ENCODE results near the gene GALNT18. TPM values are rescaled to one million over a fixed set of nuclear protein-coding genes. Genes with fewer than 3 reads are reported as not detected.

GALNT18 gene
- total and polyA plus RNA-seq, 2 experiments from 2014 or later, result 4.3 to 10.8 TPM

DNA sequence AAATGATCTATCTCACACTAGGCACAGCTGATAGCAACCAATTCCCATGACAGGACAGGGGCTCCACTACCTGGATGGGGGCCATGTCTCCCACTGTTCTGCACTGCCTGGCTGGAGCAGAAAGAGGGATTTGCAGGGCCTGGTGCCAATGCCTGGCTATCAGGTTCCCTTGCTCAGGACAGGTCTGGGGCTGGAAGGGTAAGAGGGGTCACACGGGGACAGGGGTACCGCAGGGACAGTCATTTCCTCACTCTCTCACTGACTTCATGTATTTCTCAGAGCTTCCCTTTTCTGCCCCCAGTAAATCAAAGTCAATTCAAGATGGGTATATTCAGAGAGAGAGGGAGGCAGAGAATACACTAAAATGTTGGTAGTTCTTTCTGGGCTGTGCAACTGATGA is 149.7 kb downstream of the GALNT18 start:
- Histone ChIP-seq H3K4me1 (ENCODE audit: insufficient read depth) (peaks cover 10% of the 10 kb centered on the region), H2AFZ (no peak overlapping the region), H4K20me1 (replicated peaks; ENCODE audit: insufficient read depth) (no peaks in the 10 kb centered on the region; the same call in 1 of the 2 replicates), H3K4me3 (no peak overlapping the region), H3F3A (replicated peaks; ENCODE audit: low read depth) (no peaks in the 10 kb centered on the region), H3K36me3 (ENCODE audit: insufficient read depth) (no peaks in the 10 kb centered on the region), H3K27me3 (ENCODE audit: insufficient read depth) (no peaks in the 10 kb centered on the region), H3K9me2 (ENCODE audit: insufficient read depth) (no peaks in the 10 kb centered on the region), H3K27ac (ENCODE audit: low read depth) (no peak overlapping the region), H3K4me2 (no peak overlapping the region), H3K79me2 (replicated peaks; ENCODE audit: insufficient read depth) (no peaks in the 10 kb centered on the region)
- no peaks in the 10 kb centered on the region for H3K36me3 Mint-ChIP-seq (ENCODE audit: low read depth)
- no peaks in the 10 kb centered on the region for H3K9me3 Mint-ChIP-seq
- H3K27me3 Mint-ChIP-seq (ENCODE audit: insufficient read depth, low read depth, poor library complexity), result peaks cover 5% of the 10 kb centered on the region
- H3K4me3 Mint-ChIP-seq, result no peak overlapping the region
- DNase-seq (ENCODE audit: low spot score) (no peak), ATAC-seq (no peak)
- no peak overlapping the region for H3K27ac Mint-ChIP-seq
- H3K4me1 Mint-ChIP-seq, result peaks cover 8% of the 10 kb centered on the region
- TF ChIP-seq, protein P1, sequence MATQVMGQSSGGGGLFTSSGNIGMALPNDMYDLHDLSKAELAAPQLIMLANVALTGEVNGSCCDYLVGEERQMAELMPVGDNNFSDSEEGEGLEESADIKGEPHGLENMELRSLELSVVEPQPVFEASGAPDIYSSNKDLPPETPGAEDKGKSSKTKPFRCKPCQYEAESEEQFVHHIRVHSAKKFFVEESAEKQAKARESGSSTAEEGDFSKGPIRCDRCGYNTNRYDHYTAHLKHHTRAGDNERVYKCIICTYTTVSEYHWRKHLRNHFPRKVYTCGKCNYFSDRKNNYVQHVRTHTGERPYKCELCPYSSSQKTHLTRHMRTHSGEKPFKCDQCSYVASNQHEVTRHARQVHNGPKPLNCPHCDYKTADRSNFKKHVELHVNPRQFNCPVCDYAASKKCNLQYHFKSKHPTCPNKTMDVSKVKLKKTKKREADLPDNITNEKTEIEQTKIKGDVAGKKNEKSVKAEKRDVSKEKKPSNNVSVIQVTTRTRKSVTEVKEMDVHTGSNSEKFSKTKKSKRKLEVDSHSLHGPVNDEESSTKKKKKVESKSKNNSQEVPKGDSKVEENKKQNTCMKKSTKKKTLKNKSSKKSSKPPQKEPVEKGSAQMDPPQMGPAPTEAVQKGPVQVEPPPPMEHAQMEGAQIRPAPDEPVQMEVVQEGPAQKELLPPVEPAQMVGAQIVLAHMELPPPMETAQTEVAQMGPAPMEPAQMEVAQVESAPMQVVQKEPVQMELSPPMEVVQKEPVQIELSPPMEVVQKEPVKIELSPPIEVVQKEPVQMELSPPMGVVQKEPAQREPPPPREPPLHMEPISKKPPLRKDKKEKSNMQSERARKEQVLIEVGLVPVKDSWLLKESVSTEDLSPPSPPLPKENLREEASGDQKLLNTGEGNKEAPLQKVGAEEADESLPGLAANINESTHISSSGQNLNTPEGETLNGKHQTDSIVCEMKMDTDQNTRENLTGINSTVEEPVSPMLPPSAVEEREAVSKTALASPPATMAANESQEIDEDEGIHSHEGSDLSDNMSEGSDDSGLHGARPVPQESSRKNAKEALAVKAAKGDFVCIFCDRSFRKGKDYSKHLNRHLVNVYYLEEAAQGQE (IDR thresholded peaks at IDR 0.05; ENCODE audit: unreplicated experiment), result no peak
- TF ChIP-seq STAT1 (IDR thresholded peaks at IDR 0.05; ENCODE audit: unreplicated experiment) (no peak), EZH2 (IDR thresholded peaks at IDR 0.05; ENCODE audit: low read depth, unreplicated experiment) (no peak), EZH2phosphoT487 (IDR thresholded peaks at IDR 0.05; ENCODE audit: unreplicated experiment) (no peak), POLR2AphosphoS5 (IDR thresholded peaks at IDR 0.05; ENCODE audit: low read depth) (no peak), CREB1 (CRISPR knock-in tag; IDR thresholded peaks at IDR 0.05; ENCODE audit: low read depth) (no peak), JUNB (IDR thresholded peaks at IDR 0.05; ENCODE audit: unreplicated experiment) (no peak), ZNF114 (CRISPR knock-in tag; IDR thresholded peaks at IDR 0.05) (no peak), NANOG (IDR thresholded peaks at IDR 0.05; ENCODE audit: borderline replicate concordance) (no peak), ZNF331 (CRISPR knock-in tag; IDR thresholded peaks at IDR 0.05; ENCODE audit: low read depth) (no peak)
- TF ChIP-seq, protein P2, sequence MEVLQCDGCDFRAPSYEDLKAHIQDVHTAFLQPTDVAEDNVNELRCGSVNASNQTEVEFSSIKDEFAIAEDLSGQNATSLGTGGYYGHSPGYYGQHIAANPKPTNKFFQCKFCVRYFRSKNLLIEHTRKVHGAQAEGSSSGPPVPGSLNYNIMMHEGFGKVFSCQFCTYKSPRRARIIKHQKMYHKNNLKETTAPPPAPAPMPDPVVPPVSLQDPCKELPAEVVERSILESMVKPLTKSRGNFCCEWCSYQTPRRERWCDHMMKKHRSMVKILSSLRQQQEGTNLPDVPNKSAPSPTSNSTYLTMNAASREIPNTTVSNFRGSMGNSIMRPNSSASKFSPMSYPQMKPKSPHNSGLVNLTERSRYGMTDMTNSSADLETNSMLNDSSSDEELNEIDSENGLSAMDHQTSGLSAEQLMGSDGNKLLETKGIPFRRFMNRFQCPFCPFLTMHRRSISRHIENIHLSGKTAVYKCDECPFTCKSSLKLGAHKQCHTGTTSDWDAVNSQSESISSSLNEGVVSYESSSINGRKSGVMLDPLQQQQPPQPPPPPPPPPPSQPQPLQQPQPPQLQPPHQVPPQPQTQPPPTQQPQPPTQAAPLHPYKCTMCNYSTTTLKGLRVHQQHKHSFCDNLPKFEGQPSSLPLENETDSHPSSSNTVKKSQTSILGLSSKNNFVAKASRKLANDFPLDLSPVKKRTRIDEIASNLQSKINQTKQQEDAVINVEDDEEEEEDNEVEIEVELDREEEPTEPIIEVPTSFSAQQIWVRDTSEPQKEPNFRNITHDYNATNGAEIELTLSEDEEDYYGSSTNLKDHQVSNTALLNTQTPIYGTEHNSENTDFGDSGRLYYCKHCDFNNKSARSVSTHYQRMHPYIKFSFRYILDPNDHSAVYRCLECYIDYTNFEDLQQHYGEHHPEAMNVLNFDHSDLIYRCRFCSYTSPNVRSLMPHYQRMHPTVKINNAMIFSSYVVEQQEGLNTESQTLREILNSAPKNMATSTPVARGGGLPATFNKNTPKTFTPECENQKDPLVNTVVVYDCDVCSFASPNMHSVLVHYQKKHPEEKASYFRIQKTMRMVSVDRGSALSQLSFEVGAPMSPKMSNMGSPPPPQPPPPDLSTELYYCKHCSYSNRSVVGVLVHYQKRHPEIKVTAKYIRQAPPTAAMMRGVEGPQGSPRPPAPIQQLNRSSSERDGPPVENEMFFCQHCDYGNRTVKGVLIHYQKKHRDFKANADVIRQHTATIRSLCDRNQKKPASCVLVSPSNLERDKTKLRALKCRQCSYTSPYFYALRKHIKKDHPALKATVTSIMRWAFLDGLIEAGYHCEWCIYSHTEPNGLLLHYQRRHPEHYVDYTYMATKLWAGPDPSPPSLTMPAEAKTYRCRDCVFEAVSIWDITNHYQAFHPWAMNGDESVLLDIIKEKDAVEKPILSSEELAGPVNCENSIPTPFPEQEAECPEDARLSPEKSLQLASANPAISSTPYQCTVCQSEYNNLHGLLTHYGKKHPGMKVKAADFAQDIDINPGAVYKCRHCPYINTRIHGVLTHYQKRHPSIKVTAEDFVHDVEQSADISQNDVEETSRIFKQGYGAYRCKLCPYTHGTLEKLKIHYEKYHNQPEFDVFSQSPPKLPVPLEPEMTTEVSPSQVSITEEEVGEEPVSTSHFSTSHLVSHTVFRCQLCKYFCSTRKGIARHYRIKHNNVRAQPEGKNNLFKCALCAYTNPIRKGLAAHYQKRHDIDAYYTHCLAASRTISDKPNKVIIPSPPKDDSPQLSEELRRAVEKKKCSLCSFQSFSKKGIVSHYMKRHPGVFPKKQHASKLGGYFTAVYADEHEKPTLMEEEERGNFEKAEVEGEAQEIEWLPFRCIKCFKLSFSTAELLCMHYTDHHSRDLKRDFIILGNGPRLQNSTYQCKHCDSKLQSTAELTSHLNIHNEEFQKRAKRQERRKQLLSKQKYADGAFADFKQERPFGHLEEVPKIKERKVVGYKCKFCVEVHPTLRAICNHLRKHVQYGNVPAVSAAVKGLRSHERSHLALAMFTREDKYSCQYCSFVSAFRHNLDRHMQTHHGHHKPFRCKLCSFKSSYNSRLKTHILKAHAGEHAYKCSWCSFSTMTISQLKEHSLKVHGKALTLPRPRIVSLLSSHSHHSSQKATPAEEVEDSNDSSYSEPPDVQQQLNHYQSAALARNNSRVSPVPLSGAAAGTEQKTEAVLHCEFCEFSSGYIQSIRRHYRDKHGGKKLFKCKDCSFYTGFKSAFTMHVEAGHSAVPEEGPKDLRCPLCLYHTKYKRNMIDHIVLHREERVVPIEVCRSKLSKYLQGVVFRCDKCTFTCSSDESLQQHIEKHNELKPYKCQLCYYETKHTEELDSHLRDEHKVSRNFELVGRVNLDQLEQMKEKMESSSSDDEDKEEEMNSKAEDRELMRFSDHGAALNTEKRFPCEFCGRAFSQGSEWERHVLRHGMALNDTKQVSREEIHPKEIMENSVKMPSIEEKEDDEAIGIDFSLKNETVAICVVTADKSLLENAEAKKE (CRISPR knock-in tag; IDR thresholded peaks at IDR 0.05), result no peak
- TF ChIP-seq, protein P3, sequence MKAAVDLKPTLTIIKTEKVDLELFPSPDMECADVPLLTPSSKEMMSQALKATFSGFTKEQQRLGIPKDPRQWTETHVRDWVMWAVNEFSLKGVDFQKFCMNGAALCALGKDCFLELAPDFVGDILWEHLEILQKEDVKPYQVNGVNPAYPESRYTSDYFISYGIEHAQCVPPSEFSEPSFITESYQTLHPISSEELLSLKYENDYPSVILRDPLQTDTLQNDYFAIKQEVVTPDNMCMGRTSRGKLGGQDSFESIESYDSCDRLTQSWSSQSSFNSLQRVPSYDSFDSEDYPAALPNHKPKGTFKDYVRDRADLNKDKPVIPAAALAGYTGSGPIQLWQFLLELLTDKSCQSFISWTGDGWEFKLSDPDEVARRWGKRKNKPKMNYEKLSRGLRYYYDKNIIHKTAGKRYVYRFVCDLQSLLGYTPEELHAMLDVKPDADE (IDR thresholded peaks at IDR 0.05), result no peak
- TF ChIP-seq, protein P4, sequence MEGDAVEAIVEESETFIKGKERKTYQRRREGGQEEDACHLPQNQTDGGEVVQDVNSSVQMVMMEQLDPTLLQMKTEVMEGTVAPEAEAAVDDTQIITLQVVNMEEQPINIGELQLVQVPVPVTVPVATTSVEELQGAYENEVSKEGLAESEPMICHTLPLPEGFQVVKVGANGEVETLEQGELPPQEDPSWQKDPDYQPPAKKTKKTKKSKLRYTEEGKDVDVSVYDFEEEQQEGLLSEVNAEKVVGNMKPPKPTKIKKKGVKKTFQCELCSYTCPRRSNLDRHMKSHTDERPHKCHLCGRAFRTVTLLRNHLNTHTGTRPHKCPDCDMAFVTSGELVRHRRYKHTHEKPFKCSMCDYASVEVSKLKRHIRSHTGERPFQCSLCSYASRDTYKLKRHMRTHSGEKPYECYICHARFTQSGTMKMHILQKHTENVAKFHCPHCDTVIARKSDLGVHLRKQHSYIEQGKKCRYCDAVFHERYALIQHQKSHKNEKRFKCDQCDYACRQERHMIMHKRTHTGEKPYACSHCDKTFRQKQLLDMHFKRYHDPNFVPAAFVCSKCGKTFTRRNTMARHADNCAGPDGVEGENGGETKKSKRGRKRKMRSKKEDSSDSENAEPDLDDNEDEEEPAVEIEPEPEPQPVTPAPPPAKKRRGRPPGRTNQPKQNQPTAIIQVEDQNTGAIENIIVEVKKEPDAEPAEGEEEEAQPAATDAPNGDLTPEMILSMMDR (conservative IDR thresholded peaks at IDR 0.05; ENCODE audit: low read depth in 2 of 2), result no peak
